Left kidney (tissue), 2 donors: ENCODE measurements around the gene PODXL. TPM values are rescaled to one million over a fixed set of nuclear protein-coding genes. Genes with fewer than 3 reads are reported as not detected.
"Not testable (repeated sequence)": the region's sequence is repeated elsewhere in the genome, so short reads cannot be mapped to it uniquely, and the experiment has no call there.

ENCODE experiments used
- DNase-seq: peaks from one replicate; pipeline ENCODE4 v3.0.0-alpha.2; 2013
- polyA plus RNA-seq: library from polyadenylated mRNA; unstranded; fragments of 120-200 nt; gene quantifications from one replicate; pipeline ENCODE4 v1.2.1, GENCODE V29; 2013; ENCODE audit not compliant: insufficient read length

Gene PODXL
- polyA plus RNA-seq, 1 donor, result 786 TPM

- DNase-seq, result no peak
Observed at GRCh38 chr7:131538071-131538812, 18.2 kb downstream of the PODXL start.

- DNase-seq, result no peak
Observed at GRCh38 chr7:131537571-131537978, 18.9 kb downstream of the PODXL start.

- no peak for DNase-seq
Observed at GRCh38 chr7:131536361-131536849, 20.0 kb downstream of the PODXL start.

- DNase-seq, result no peak
Observed at GRCh38 chr7:131533566-131534561, 22.6 kb downstream of the PODXL start.

GRCh38 chr7:131533151-131533559, 23.3 kb downstream of the PODXL start:
- no peak for DNase-seq

GRCh38 chr7:131532570-131533091, 23.8 kb downstream of the PODXL start:
- DNase-seq, result no peak

GRCh38 chr7:131530137-131530536, 26.3 kb downstream of the PODXL start:
- DNase-seq, result no peak

GRCh38 chr7:131529617-131530016, 26.8 kb downstream of the PODXL start:
- DNase-seq, result no peak

GRCh38 chr7:131529179-131529578, 27.2 kb downstream of the PODXL start:
- no peak for DNase-seq

GRCh38 chr7:131527456-131527855, 29.0 kb downstream of the PODXL start:
- no peak for DNase-seq

GRCh38 chr7:131525820-131526219, 30.6 kb downstream of the PODXL start:
- no peak for DNase-seq

- no peak for DNase-seq
Observed at GRCh38 chr7:131524703-131525102, 31.7 kb downstream of the PODXL start.

- DNase-seq, result no peak
Observed at GRCh38 chr7:131524115-131524514, 32.3 kb downstream of the PODXL start.

- no peak for DNase-seq
Observed at GRCh38 chr7:131522325-131522930, 34.0 kb downstream of the PODXL start.

- DNase-seq, result no peak
Observed at GRCh38 chr7:131521651-131522163, 34.7 kb downstream of the PODXL start.

- DNase-seq, result no peak
Observed at GRCh38 chr7:131518626-131519025, 37.8 kb downstream of the PODXL start.

- no peak for DNase-seq
Observed at GRCh38 chr7:131517218-131517923, 39.1 kb downstream of the PODXL start.

- DNase-seq, result not testable (repeated sequence)
Observed at GRCh38 chr7:131515471-131515870, 41.0 kb downstream of the PODXL start.

- peak; percentile 87 for DNase-seq
Observed at GRCh38 chr7:131513245-131514061, 43.0 kb downstream of the PODXL start.
